HepG2 (cell line): ENCODE results near the gene TPBGL. TPM values are rescaled to one million over a fixed set of nuclear protein-coding genes. Genes with fewer than 3 reads are reported as not detected.
A peak's percentile ranks its signal among the peaks of the same experiment; 100 is the strongest.

ENCODE experiments used
- ATAC-seq: fragments of 200-7000 bp; cut with Tn5 transposase; 3 replicates; pipeline ENCODE4 v1.9.1; 2020; ENCODE audit warnings: mild to moderate bottlenecking, moderate library complexity
- BruUV-seq: library from RNA; stranded (reverse); fragments of 400-500 nt; replicated peaks from 2 replicates; lab custom pipeline; 2021; lab: Mats Ljungman, UMichigan
- CTCF ChIA-PET: fragments of 300-600 bp; formaldehyde crosslinking; extraction: SDS; loops from one replicate; lab custom pipeline; 2021; ENCODE audit warnings: low total read pairs, inconsistent platforms, low intra/inter-chr PET ratio; lab: Yijun Ruan, JAX
- POLR2A ChIA-PET: fragments of 350-600 bp; sonication (Branson Sonifier 250); formaldehyde crosslinking; loops from one replicate; lab custom pipeline; 2020; ENCODE audit warnings: antibody characterized with exemption, inconsistent platforms; lab: Yijun Ruan, JAX
- DNase-seq: peaks from one replicate; pipeline ENCODE4 v3.0.0-alpha.2; 2015; ENCODE audit warnings: low spot score
- FAIRE-seq: peaks from 3 replicates; lab custom pipeline; 2011; peaks lifted over from hg19 to GRCh38; lab: Jason Lieb, UNC
- H2AFZ ChIP-seq: one replicate; pipeline ENCODE4 v1.6.1; 2011; ENCODE audit warnings: low read length, inconsistent platforms
- H3K27ac ChIP-seq: fragments of 300-600 bp; 3 replicates; pipeline ENCODE4 v1.8.0; 2011; ENCODE audit warnings: mixed run types, mild to moderate bottlenecking, mixed read lengths, low read length, inconsistent platforms; ENCODE audit not compliant: insufficient read depth; ENCODE audit errors: extremely low read length
- H3K27me3 ChIP-seq, 2 experiments: fragments of 200-600 bp in 1 of 2; 2 replicates in 1 of 2; 3 replicates in 1 of 2; pipeline versions ENCODE4 v1.6.0 to v1.8.0; 2011; ENCODE audit warnings: low read length in 2 of 2, mild to moderate bottlenecking in 2 of 2, moderate library complexity in 2 of 2, inconsistent platforms in 1 of 2; ENCODE audit not compliant: insufficient read depth in 2 of 2, control insufficient read depth in 1 of 2
- H3K36me3 ChIP-seq, 2 experiments: fragments of 200-600 bp in 1 of 2; replicated peaks in 1 of 2; 2 replicates in 1 of 2; 3 replicates in 1 of 2; pipeline versions ENCODE4 v1.5.1 to v1.8.0; 2011; ENCODE audit warnings: low read length in 2 of 2, inconsistent platforms in 1 of 2; ENCODE audit not compliant: insufficient read depth in 2 of 2, control insufficient read depth in 1 of 2
- H3K4me1 ChIP-seq: 2 replicates; pipeline ENCODE4 v1.5.1; 2012; ENCODE audit warnings: low read length, inconsistent platforms; ENCODE audit not compliant: insufficient read depth
- H3K4me2 ChIP-seq: 2 replicates; pipeline ENCODE4 v1.6.0; 2011; ENCODE audit warnings: low read depth, low read length, inconsistent platforms
- H3K4me3 ChIP-seq, 3 experiments: fragments of 200-600 bp in 1 of 3; sonication (generic), shearing (Covaris generic) in 1 of 3; replicated peaks in 1 of 3; 2 replicates each; pipeline ENCODE4 v1.5.1; 2011 to 2016; ENCODE audit warnings: low read length in 3 of 3, inconsistent platforms in 2 of 3, low read depth in 2 of 3, mild to moderate bottlenecking in 2 of 3, control low read depth in 1 of 3, mixed read lengths in 1 of 3; ENCODE audit not compliant: insufficient read depth in 1 of 3
- H3K79me2 ChIP-seq: one replicate; pipeline ENCODE4 v1.6.1; 2011; ENCODE audit warnings: low read length, inconsistent platforms; ENCODE audit not compliant: insufficient read depth
- H3K9ac ChIP-seq: 2 replicates; pipeline ENCODE4 v1.6.0; 2011; ENCODE audit warnings: mild to moderate bottlenecking, low read depth, low read length, inconsistent platforms; ENCODE audit not compliant: insufficient read depth
- H3K9me3 ChIP-seq: 2 replicates; pipeline ENCODE4 v1.5.1; 2012; ENCODE audit warnings: mild to moderate bottlenecking, low read length
- H4K20me1 ChIP-seq: 2 replicates; pipeline ENCODE4 v1.6.0; 2011; ENCODE audit warnings: inconsistent platforms, mild to moderate bottlenecking, low read length, moderate library complexity; ENCODE audit not compliant: insufficient read depth
- GLMP ChIP-seq: sonication (generic); formaldehyde crosslinking; IDR thresholded peaks from 2 replicates; pipeline ENCODE4 v1.9.0; 2021; ENCODE audit warnings: missing genetic modification reagents, mild to moderate bottlenecking, borderline replicate concordance
- HMGA1 ChIP-seq: sonication (generic); formaldehyde crosslinking; conservative IDR thresholded peaks from 2 replicates; pipeline ENCODE4 v1.4.0; 2020; ENCODE audit warnings: missing genetic modification reagents
- MED13 ChIP-seq: sonication (generic); formaldehyde crosslinking; IDR thresholded peaks from 2 replicates; pipeline ENCODE4 v1.5.0; 2020; ENCODE audit warnings: missing genetic modification reagents
- ZNF3 ChIP-seq: IDR thresholded peaks from 2 replicates; pipeline ENCODE4 v1.7.0; 2017; ENCODE audit warnings: inconsistent platforms
- WGBS: methylation state at CpG from one replicate; pipeline ENCODE4 v1.1.6; 2017; ENCODE audit warnings: low lambda C conversion rate; 5-methylcytosine and 5-hydroxymethylcytosine counted together
- in situ Hi-C: cut with HindIII; loops from 2 replicates; pipeline ENCODE4 v1.10.0; 2017; ENCODE audit warnings: low pct_unique_long_range_greater_than_20kb; ENCODE audit not compliant: extremely low pct_ligation_motif_present
- intact Hi-C: fragments of 100-400 bp; cut with micrococcal nuclease; formaldehyde crosslinking; loops from one replicate; pipeline ENCODE4 v1.10.0; 2022; ENCODE audit not compliant: unreplicated experiment
- polyA plus RNA-seq, 8 experiments: library from polyadenylated mRNA; depleted of rRNA in 3 of 8; stranded (reverse) in 7 of 8; unstranded in 1 of 8; fragments of >200 nt; fragmentation: Illumina TruSeq in 4 of 8; extraction: Trizol in 4 of 8; gene quantifications; 2 replicates each; pipeline versions ENCODE4 v1.2.1 to v1.2.3, GENCODE V29; 2011 to 2016; ENCODE audit warnings: low read depth in 4 of 8, missing spikeins in 1 of 8, mixed read lengths in 1 of 8; ENCODE audit not compliant: insufficient read depth in 1 of 8
- total RNA-seq, 5 experiments: library from RNA; depleted of rRNA; stranded (reverse); fragments of >200 nt; fragmentation: Illumina TruSeq; extraction: Trizol; gene quantifications; 2 replicates each; pipeline ENCODE4 v1.2.3, GENCODE V29; 2016; ENCODE audit warnings: low read depth in 1 of 5

The TPBGL gene
- total and polyA plus RNA-seq, 2 of the 13 experiments (the other 11 are each of a cell fraction or from before 2014, with no cell fraction given), result not detected

GRCh38 chr11:75196426-75196825 is 44.1 kb upstream of the TPBGL start (continued):
- TF ChIP-seq GLMP (CRISPR knock-in tag), result no peak
- TF ChIP-seq MED13 (CRISPR knock-in tag), result no peak

GRCh38 chr11:75197512-75198277 is 42.9 kb upstream of the TPBGL start:
- Histone ChIP-seq H3K9me3 (no peaks in the 10 kb centered on the region), H4K20me1 (no peaks in the 10 kb centered on the region), H3K9ac (no peak overlapping the region), H2AFZ (no peak overlapping the region), H3K36me3 (peaks cover 4 to 9% of the 10 kb centered on the region in 2 experiments; a peak in 4 of 5 replicates), H3K4me2 (no peak overlapping the region), H3K27ac (no peak overlapping the region), H3K27me3 (no peaks in the 10 kb centered on the region), H3K4me1 (peaks cover 3% of the 10 kb centered on the region; the same call in 1 of the 2 replicates), H3K79me2 (no peaks in the 10 kb centered on the region), H3K4me3 (no peak overlapping the region)
- no peak for DNase-seq
- TF ChIP-seq ZNF3 (CRISPR knock-in tag), result 0 out of 2 replicates have a peak, but pooled peaks have one; percentile 56
- TF ChIP-seq HMGA1 (CRISPR knock-in tag), result no peak
- no TSS peak for BruUV-seq
- ATAC-seq, result no peak
- FAIRE-seq, result no peak
- intact Hi-C loops (no loop called here), in situ Hi-C loops (no loop called here)
- ChIA-PET POLR2A (no interaction called here), CTCF (no interaction called here)
- WGBS, result 96% methylated on average over 4 of the region's 4 CpGs
